Right renal cortex interstitium (tissue), 3 donors: Measurements from ENCODE around the gene XPC. TPM values are rescaled to one million over a fixed set of nuclear protein-coding genes. Genes with fewer than 3 reads are reported as not detected.

Source experiments
- DNase-seq, 3 donors: peaks; one replicate each; pipeline ENCODE4 v3.0.0-alpha.2; 2013; ENCODE audit warnings: low read depth in 3 of 3, low spot score in 2 of 3
- polyA plus RNA-seq, 3 donors: library from polyadenylated mRNA; unstranded; fragments of 120-200 nt; gene quantifications; one replicate each; pipeline ENCODE4 v1.2.1, GENCODE V29; 2013; ENCODE audit not compliant: insufficient read length in 3 of 3

XPC gene
- polyA plus RNA-seq, 3 donors: 46.7 to 49.6 (median 47.3) TPM

- no peak for DNase-seq
Measured at GRCh38 chr3:14208977-14209394, 30.6 kb upstream of the XPC start.

DNA sequence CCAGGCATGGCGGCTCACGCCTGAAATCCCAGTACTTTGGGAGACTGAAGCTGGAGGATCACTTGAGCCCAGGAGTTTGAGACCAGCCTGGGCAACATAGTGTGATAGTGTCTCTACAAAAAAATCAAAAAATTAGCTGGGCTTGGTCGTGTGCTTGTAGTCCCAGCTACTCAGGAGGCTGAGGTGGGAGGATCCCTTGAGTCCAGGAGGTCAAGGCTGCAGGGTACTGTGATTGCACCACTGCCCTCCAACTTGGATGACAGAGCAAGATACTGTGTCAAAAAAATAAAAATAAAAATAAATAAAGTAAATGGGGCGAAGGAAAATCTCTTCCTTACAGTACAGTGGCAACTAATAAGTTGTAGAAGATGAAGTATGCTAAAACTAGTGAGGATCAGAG, 29.8 kb upstream of the XPC start:
- no peak for DNase-seq

DNA sequence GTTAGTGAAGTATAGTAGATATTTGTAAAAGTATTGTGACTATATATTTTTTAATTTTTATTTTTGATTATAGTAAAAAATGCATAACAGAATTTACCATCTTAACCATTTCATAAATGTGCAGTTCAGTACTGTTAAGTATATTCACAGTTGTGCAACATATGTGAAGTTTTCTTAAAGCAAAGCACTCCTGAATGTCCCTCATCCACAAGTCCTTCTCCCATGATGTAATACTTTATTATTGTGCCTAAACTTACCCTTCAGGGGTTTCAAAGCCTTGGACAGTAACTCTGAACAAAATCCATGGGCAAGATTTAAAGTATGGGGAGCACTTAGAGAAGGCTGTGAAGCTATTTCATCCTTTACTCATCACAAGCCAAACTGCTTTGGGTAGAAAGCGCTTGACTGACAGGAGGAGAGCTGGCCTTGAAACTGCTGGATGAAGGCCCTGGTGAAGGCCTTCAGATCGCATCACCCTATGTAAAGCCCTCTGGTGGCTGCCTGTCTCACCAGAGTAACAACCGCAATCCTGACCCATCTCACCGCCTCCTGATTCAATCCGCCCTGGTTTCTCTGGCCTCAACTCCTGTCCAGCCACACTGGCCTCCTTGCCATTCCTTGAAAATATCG, 28.3 kb upstream of the XPC start:
- no peak for DNase-seq

- no peak for DNase-seq
Measured at GRCh38 chr3:14204515-14205284, 26.3 kb upstream of the XPC start.

DNA sequence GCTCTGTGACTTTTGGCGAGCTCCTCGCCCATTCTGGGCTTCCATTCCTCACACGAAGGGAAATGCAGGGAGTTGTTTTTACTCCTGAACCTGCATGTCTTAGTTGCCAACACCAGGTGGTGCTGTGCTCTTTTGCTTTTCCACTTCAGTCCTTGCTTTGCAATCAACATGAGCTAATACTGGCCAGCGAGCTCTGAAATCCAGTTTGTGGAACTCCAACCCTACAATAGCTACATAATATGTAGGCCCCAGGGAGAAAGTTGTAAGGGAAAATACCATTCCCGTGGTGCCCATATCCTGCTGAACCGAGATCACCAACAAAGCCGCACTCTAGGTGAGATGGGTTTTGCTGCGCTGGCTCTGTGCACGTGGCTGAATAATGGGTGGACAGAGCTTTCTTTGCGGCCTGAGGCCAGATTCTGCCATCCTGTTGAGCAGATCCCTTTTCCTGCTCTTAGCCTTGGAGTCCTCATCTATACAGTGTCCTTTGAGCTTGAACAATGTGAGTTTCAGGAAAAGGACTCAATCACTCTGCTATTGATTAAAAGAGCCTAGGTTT, 25.2 kb upstream of the XPC start:
- peak in 2 of 3 donors; percentile 60 to 69 for DNase-seq

GRCh38 chr3:14202874-14203520, 24.6 kb upstream of the XPC start:
- DNase-seq: no peak

DNA sequence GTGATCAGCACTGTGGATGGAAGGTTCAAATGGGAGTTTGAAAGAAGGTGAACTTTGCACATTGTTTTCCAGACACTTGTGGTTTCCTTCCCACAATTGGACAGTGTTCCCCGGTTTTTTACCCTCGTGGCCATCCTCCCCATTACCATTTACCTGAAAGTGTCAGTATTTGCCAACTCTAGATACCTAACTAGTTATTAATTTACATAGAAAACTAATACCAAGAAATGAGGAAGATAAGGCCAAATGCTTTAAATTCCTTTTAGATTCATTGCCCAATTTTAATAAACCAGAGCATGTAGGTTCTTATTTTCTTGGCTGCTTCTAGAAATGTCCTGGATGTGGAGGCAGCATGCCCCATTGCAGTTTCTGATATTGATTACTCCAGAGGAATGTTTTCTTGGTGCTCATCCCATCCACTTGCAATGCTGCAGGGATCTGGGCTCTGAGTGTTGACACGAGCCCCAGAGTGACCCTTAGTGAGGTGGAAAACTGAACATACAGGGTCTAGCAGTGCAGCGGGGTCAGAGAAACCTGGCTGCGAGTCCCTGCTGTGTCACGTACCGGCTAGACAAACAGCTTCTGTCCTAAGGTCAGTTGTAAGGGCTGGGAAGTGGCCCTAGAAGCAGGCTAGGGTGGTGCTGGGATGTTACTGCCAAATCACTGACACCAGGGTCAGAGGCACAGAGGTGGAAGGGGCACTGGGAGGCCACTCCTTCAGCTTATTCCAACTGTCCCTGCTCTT, 23.7 kb upstream of the XPC start:
- DNase-seq: no peak

DNA sequence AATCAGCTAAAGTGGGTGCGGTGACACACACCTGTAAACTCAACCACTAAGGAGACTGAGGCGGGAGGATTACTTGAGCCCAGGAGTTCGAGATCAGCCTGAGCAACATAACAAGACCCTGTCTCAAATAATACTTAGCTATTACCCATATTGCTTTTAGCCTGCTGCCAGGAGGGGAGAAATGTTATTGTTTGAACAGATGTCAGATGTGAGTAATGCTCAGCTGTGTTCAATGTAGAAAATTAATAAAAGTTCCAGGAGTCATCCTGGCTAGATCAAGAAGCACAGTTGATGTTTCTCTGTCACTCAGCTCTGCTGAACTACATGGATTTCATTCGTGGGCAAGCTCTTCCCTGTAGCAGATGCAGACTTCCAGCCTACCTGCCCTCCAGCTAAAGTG, 22.4 kb upstream of the XPC start:
- DNase-seq: no peak

DNA sequence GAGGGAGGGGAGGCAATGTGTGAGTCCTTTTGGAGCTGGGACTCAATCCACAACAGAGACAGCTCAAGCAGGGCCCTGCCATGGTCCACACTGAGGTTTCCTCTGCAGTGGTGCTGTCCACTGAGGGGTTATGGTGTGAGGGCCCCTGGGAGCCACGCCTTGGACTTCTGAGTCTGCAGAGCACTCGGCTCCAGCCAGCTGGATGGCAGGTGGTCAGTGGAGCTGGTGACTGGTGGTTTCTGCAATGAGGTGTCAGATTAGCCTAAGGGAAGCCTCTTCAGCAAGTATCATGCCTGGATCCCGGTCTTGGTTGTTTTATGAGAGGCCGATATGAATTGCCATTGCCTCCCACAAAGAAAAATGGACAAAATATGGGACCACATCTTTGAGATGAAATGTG, 21.9 kb upstream of the XPC start:
- DNase-seq: no peak

- no peak for DNase-seq
Measured at GRCh38 chr3:14199641-14200040, 21.2 kb upstream of the XPC start.

- DNase-seq: no peak
Measured at GRCh38 chr3:14194865-14195264, 16.5 kb upstream of the XPC start.

DNA sequence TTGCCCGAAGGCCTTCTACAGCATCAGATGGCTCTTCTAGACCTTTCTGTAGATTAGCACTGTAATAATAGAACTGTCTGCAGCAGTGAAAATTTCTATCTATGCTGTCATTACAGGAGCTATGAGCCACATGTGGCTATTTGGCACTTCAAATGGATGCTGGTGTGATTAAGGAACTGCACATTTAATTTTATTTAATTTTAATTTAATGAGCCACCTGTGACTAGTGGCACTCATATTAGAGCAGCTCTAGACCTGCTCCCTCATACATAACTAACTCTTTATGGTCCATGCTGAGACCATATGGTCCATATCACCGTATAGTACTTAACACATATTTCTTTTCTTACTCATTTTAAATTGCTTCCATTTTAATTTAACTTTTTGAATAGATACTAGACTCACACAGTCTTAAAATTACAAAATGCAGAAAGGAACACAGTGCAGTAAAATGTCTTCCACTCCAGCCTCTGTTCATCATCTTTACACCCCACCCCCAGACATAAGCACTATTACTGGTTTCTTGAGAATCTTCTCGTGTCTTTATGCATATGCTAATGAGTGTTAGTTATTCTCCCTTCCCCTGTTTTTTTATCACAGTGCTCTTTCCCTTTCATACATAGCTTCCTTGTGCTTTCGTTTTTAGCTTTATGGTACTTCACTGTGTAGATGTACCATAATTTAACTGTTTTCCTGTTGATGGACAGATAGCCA, 9.8 kb upstream of the XPC start:
- no peak for DNase-seq

- no peak for DNase-seq
Measured at GRCh38 chr3:14186854-14187458, 8.6 kb upstream of the XPC start.

DNA sequence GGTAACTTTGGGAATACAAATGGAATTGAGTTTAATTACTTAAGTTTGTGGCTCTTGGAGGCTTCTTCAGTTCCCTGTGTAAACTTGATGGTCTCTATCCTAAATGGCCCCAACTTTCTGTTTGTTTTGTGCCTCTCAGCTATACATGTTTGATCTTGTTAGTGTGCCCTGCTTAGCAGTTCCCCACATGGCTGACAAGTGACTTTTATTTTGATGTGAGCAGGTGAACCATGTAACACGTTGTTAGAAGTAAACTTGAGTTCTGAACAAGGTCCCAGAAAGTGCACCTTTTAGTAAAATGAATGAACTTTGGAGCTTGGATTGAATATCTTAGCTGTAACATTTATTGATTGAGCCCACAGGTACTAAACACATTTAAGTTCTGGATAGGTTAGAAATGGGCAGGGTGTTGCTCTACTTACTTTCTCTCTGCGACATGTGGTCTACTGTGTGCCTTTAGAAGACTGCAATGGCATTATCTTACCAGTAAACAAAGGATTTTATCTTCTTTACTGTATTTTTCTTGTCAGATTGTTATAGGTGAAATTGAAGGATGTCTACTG, 4.7 kb upstream of the XPC start:
- DNase-seq: no peak

GRCh38 chr3:14181253-14181652, 2.9 kb upstream of the XPC start:
- DNase-seq: no peak

DNA sequence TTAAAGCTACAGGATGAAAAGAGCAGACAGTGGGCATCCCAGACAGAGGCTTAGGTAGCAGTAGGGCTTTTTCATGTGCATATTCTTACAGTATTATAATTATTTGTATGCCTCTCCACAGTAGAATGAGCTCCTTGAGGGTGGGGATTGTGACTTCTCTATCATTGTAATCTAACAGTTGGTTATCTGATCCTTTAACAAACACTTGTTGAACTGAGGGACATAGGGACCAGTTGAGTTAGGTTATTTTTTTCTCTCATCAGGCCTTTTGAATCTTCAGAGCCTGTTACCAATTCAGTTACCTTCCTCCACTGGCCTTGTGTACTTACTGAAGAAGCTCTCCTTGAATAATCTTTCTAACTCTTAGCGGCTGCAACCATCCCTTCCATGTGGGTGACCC, 1.4 kb upstream of the XPC start:
- DNase-seq: no peak

GRCh38 chr3:14179114-14179465, 689 bp upstream of the XPC start:
- no peak for DNase-seq

DNA sequence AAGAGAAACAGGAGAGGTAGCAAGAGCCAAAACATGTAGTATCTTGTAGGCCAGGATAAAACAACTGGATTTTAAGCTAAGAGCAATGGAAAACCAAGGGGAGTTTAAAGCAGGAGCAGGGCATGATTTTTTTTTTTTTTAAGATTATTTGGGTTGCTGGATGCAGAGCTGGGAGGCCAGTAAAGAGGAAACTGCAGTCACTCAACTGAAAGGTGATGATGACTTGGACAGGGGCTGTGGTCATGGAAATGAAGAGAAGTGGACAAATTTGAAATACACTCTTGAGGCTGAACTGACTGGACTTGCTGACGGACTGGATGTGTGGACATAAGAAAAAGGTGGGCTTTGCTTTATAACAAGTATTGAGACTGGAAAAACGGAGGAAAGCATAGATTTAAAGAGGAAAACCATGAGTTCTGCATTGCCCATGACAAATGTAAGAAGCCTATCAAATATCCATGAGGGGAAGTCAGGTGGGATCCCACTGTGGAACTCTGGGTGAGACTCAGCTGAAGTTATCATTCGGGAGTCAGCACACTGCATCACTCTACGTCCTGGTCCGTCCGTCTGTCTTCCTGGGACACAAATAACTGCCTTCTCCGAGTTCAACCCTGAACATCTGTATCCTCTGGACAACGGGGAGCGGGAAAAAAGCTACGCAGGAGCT, 688 bp downstream of the XPC start:
- DNase-seq: peak in 2 of 3 donors; percentile 6 to 23

DNA sequence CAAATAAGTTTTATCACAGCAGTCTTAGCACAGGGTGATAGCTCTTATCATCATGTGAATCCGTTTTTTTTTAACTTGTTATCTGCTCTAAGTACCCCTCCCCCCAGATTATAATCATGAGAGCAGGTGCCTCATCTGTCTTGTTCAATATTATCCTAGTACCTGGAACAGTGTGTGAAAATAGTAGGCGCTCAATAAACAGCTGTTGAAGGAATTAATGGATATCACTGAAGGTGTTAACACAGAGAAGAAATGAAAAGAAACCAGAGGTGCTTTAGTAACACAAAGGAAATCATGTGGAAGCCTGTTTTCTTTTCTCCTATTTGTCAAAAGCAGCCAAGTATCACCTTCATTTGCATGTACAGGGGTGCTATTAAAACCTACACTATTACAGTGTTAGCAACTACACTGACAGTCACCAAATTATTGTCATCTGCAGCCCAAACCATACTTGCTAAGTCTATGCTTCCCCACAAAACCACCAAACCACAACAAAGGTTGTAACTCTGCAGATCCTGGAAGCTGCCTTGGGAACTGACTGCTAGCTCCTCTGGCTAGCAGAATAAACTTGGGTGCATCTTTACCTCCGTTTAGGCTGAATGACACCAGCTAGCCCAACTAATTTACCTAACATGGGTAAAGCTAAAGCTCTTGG, 2.9 kb downstream of the XPC start:
- no peak for DNase-seq
